Naive thymus-derived CD4-positive, alpha-beta T cell (primary cell): Measurements from ENCODE around the gene SPAG6. TPM values are rescaled to one million over a fixed set of nuclear protein-coding genes. Genes with fewer than 3 reads are reported as not detected.
"Not testable (repeated sequence)": the region's sequence is repeated elsewhere in the genome, so short reads cannot be mapped to it uniquely, and the experiment has no call there.

Source experiments
- ATAC-seq: fragments of 150-1000 bp; cut with Tn5 transposase; 2 replicates; pipeline ENCODE4 v1.10.0; 2021; ENCODE audit warnings: mild to moderate bottlenecking, moderate library complexity
- CTCF ChIA-PET: fragments of 350-600 bp; sonication (Branson Sonifier 250); formaldehyde crosslinking; loops from one replicate; lab custom pipeline; 2021; ENCODE audit warnings: antibody characterized with exemption; lab: Charles Lee
- POLR2A ChIA-PET: fragments of 350-600 bp; sonication (Branson Sonifier 250); formaldehyde crosslinking; loops from one replicate; lab custom pipeline; 2021; ENCODE audit warnings: antibody characterized with exemption, inconsistent platforms; lab: Charles Lee
- DNase-seq, 9 donors: peaks; one replicate each; pipeline versions ENCODE4 v3.0.0 to v3.0.0-alpha.2; 2020 to 2022; ENCODE audit warnings: mixed read lengths in 1 of 9
- H3K27ac ChIP-seq: one replicate; pipeline ENCODE4 v1.7.0; 2013; ENCODE audit warnings: mild to moderate bottlenecking, low read depth, low read length, moderate library complexity
- H3K27me3 ChIP-seq, 2 donors: one replicate each; pipeline ENCODE4 v1.7.0; 2013; ENCODE audit warnings: low read length in 2 of 2, mild to moderate bottlenecking in 2 of 2, moderate library complexity in 2 of 2; ENCODE audit not compliant: control insufficient read depth in 2 of 2, insufficient read depth in 2 of 2
- H3K36me3 ChIP-seq, 3 experiments: 1 replicate in 2 of 3; 2 replicates in 1 of 3; pipeline ENCODE4 v1.7.0; 2013; ENCODE audit warnings: low read length in 3 of 3, mild to moderate bottlenecking in 3 of 3, moderate library complexity in 1 of 3; ENCODE audit not compliant: insufficient read depth in 3 of 3, control insufficient read depth in 2 of 3
- H3K4me1 ChIP-seq, 2 donors: one replicate each; pipeline ENCODE4 v1.7.0; 2013; ENCODE audit warnings: low read length in 2 of 2, mild to moderate bottlenecking in 2 of 2, moderate library complexity in 1 of 2; ENCODE audit not compliant: control insufficient read depth in 2 of 2, insufficient read depth in 2 of 2
- H3K4me3 ChIP-seq: 2 replicates; pipeline ENCODE4 v1.7.0; 2013; ENCODE audit warnings: mild to moderate bottlenecking, low read length
- H3K9me3 ChIP-seq, 3 experiments: 1 replicate in 2 of 3; 2 replicates in 1 of 3; pipeline ENCODE4 v1.7.0; 2013; ENCODE audit warnings: low read length in 3 of 3; ENCODE audit not compliant: control insufficient read depth in 2 of 3
- H3K27ac Mint-ChIP-seq, 9 donors: one replicate each; pipeline ENCODE4 v1.8.0; 2020 to 2022; ENCODE audit warnings: mixed read lengths in 9 of 9, mild to moderate bottlenecking in 8 of 9, moderate library complexity in 5 of 9, inconsistent platforms in 2 of 9
- H3K27me3 Mint-ChIP-seq, 5 donors: one replicate each; pipeline ENCODE4 v1.8.0; 2021 to 2022; ENCODE audit warnings: mixed read lengths in 5 of 5, mild to moderate bottlenecking in 1 of 5
- H3K36me3 Mint-ChIP-seq, 5 donors: one replicate each; pipeline ENCODE4 v1.8.0; 2020 to 2022; ENCODE audit warnings: mixed read lengths in 5 of 5, mild to moderate bottlenecking in 3 of 5, inconsistent platforms in 1 of 5
- H3K4me1 Mint-ChIP-seq, 7 donors: one replicate each; pipeline ENCODE4 v1.8.0; 2020 to 2022; ENCODE audit warnings: mixed read lengths in 7 of 7, mild to moderate bottlenecking in 3 of 7, inconsistent platforms in 1 of 7
- H3K4me3 Mint-ChIP-seq, 10 donors: one replicate each; pipeline ENCODE4 v1.8.0; 2020 to 2022; ENCODE audit warnings: mild to moderate bottlenecking in 10 of 10, mixed read lengths in 10 of 10, moderate library complexity in 6 of 10, inconsistent platforms in 2 of 10
- H3K9me3 Mint-ChIP-seq, 11 donors: one replicate each; pipeline ENCODE4 v1.8.0; 2020 to 2022; ENCODE audit warnings: mixed read lengths in 11 of 11, mild to moderate bottlenecking in 4 of 11, inconsistent platforms in 1 of 11, moderate library complexity in 1 of 11
- intact Hi-C, 2 donors: fragments of 100-400 bp; cut with micrococcal nuclease; formaldehyde crosslinking; loops; one replicate each; pipeline ENCODE4 v1.15.1; 2023
- polyA plus RNA-seq, 2 donors: library from polyadenylated mRNA; unstranded; fragments of 300-500 nt; fragmentation: Illumina TruSeq; gene quantifications; one replicate each; pipeline ENCODE4 v1.2.3, GENCODE V29; 2021
- total RNA-seq, 6 experiments: library from RNA in 5 of 6; stranded (reverse) in 5 of 6; gene quantifications; 1 replicate in 5 of 6; 2 replicates in 1 of 6; pipeline ENCODE4 v1.2.3 and lab custom pipeline; 2021 to 2026

Gene SPAG6
- total and polyA plus RNA-seq, 7 experiments from 2014 or later = 0.46 to 0.93 TPM; not detected in 5

DNA sequence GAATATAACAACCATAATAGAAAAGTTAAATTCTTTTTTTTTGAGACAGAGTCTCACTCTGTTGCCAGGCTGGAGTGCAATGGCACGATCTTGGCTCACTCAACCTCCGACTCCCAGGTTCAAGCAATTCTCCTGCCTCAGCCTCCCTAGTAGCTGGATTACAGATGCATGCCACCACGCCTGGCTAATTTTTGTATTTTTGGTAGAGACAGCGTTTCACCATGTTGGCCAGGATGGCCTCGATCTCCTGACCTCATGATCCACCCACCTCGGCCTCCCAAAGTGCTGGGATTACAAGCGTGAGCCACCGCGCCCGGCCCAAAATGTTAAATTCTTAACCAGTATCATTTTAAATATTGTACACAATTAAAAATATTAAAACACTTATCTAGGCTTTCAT, 35.3 kb upstream of the SPAG6 start:
- intact Hi-C loops, H3K27ac Mint-ChIP-seq, H3K27me3 ChIP-seq, CTCF ChIA-PET, H3K4me3 Mint-ChIP-seq, H3K9me3 ChIP-seq, H3K4me1 ChIP-seq, H3K27ac ChIP-seq, H3K4me3 ChIP-seq, H3K36me3 ChIP-seq, H3K4me1 Mint-ChIP-seq, POLR2A ChIA-PET, DNase-seq, H3K9me3 Mint-ChIP-seq, H3K36me3 Mint-ChIP-seq, ATAC-seq: not testable (repeated sequence)
- peaks cover 1 to 24% (median 13%) of the 10 kb centered on the region in 5 donors for H3K27me3 Mint-ChIP-seq

DNA sequence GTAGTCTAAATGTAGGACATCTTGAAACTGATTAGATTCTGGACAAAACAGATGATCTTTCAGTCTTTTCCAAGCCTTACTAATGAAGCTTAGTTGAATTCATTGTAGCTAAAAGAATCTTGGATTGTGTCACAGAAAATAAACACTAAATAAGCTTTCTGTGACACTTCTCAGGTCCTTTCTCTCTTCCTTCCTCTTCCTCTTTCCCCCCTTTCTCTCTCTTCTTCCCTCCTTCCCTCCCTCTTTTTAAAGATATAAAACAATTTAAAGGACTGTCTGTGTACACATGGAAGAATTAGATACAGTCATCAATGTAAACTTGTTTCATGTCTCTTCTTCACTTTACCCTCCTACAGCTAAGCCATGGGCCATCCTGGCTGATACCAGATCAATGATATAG, 34.4 kb upstream of the SPAG6 start:
- peaks cover 5 to 21% (median 16%) of the 10 kb centered on the region in 5 donors for H3K27me3 Mint-ChIP-seq
- H3K4me1 Mint-ChIP-seq = peaks cover 5 to 18% (median 13%) of the 10 kb centered on the region in 7 donors
- no peak overlapping the region for H3K4me3 Mint-ChIP-seq
- ChIA-PET POLR2A (interaction anchor here (0.6 kb wide), 1 partner anchor 57 kb away, joined by 3 read pairs; no protein-coding TSS in a partner anchor), CTCF (no interaction called here)
- H3K36me3 Mint-ChIP-seq = peaks cover 0 to 4% (median 0%) of the 10 kb centered on the region in 5 donors
- Histone ChIP-seq H3K4me1 (no peaks in the 10 kb centered on the region), H3K27me3 (no peaks in the 10 kb centered on the region), H3K4me3 (no peak overlapping the region), H3K36me3 (no peaks in the 10 kb centered on the region), H3K27ac (no peak overlapping the region), H3K9me3 (no peaks in the 10 kb centered on the region)
- ATAC-seq (no peak), DNase-seq (no peak)
- intact Hi-C loops = no loop called here
- peaks cover 0 to 5% (median 0%) of the 10 kb centered on the region in 11 donors for H3K9me3 Mint-ChIP-seq
- H3K27ac Mint-ChIP-seq = no peak overlapping the region

DNA sequence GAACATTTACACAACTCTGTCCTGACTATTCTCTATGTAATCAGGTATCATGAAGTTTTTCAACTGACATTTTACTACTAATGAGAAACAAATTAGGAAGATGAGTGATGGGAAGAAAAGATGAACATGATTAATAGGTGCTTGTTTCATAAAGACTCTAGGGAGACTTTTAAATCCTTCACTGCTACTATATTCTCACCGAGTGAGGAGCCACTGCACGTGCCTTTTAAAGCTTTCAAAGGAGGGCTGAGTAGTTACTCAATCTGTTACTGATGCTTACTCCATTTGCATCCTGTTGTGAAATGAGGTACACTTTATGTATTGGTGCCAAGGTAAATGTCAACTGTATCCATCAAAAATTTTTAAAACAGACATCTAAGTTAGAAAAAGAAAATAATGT, 30.4 kb upstream of the SPAG6 start:
- Mint-ChIP-seq H3K9me3 (peaks cover 0 to 5% (median 0%) of the 10 kb centered on the region in 11 donors), H3K27ac (peak overlapping the region in 5 of 9 donors; percentile 48 to 99 (median 90)), H3K36me3 (peaks cover 0 to 15% (median 0%) of the 10 kb centered on the region in 5 donors), H3K27me3 (peaks cover 4 to 17% (median 13%) of the 10 kb centered on the region in 5 donors), H3K4me1 (peaks cover 6 to 48% (median 41%) of the 10 kb centered on the region in 7 donors), H3K4me3 (peak overlapping the region; percentile 85 to 99 (median 96))
- DNase-seq (no peak), ATAC-seq (no peak)
- intact Hi-C loops = loop anchor here (5.0 kb wide), 4 partner anchors 237 to 677 kb away; partner anchors contain the start of gene PIP4K2A (in 1 of the 2)
- H3K27me3 ChIP-seq = peaks cover 0 to 10% of the 10 kb centered on the region in 2 donors
- ChIA-PET POLR2A (interaction anchor here (0.6 to 4.3 kb wide), 7 partner anchors 11 to 529 kb away, joined by 3 to 72 read pairs (median 10); no protein-coding TSS in a partner anchor), CTCF (interaction anchor here (0.6 to 1.1 kb wide), 3 partner anchors 33 to 322 kb away, joined by 3 to 4 read pairs (median 3); no protein-coding TSS in a partner anchor)
- no peaks in the 10 kb centered on the region for H3K9me3 ChIP-seq
- peaks cover 12 to 21% of the 10 kb centered on the region in 2 donors for H3K4me1 ChIP-seq
- H3K36me3 ChIP-seq = no peaks in the 10 kb centered on the region
- no peak overlapping the region for H3K4me3 ChIP-seq
- H3K27ac ChIP-seq = no peak overlapping the region

DNA sequence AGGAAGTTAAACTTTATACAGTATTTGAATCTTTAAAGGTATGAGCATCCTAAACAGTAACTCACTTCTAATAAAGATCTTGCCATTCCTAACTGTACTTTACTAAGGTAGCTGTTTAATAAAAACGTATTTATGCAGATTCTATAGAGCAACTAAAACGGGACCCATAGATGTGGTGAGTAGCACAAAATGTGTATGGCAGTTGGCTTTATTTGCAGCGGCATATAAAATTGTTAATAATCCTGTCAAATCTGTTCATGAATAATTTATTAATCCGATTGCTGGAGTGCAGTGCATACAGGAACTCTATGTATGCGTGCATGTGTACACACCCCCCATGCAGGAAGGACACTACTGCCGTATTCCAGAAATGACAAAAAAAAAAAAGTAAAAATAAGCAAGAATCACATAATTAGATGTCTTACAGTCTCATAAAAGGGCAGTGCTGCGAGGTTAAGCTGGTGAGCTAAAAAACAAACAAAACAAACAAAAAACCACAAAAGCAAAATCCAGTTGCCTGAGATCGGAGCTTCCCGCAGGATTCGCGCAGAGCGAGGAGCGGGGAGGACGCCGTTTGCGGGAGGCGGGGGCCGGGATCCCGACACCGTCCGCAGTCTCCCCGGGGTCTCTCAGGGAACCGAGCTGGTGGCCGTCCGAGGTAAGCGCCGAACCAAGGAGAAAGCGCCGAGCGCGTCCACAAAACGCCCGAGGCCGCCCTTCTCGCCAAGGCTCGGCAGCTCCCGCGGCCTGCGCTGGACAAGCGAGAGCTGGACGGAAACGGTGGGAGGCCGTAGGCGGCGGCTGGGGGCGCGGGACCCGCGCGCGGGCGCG, 29.6 kb upstream of the SPAG6 start:
- Mint-ChIP-seq H3K9me3 (peaks cover 0 to 10% (median 0%) of the 10 kb centered on the region in 11 donors), H3K36me3 (peaks cover 0 to 19% (median 4%) of the 10 kb centered on the region in 5 donors), H3K27ac (peak overlapping the region; percentile 87 to 99 (median 95)), H3K4me1 (peaks cover 11 to 53% (median 46%) of the 10 kb centered on the region in 7 donors), H3K4me3 (peak overlapping the region; percentile 85 to 99 (median 96)), H3K27me3 (peaks cover 5 to 22% (median 18%) of the 10 kb centered on the region in 5 donors)
- DNase-seq (peak in 2 of 9 donors; percentile 11 to 14), ATAC-seq (peak; percentile 25)
- ChIA-PET POLR2A (interaction anchor here (0.6 to 4.3 kb wide), 23 partner anchors 10 to 1043 kb away, joined by 3 to 72 read pairs (median 4); partner anchors contain the start of genes DNAJC1 and MLLT10), CTCF (interaction anchor here (1.0 to 2.0 kb wide), 6 partner anchors 17 to 323 kb away, joined by 3 to 8 read pairs (median 4); no protein-coding TSS in a partner anchor)
- intact Hi-C loops = loop anchor here (1.0 to 5.0 kb wide), 16 partner anchors 17 to 1123 kb away; partner anchors contain the start of genes DNAJC1 (in 2 of the 2), MLLT10 (in 1 of the 2), OTUD1 (in 1 of the 2) and PIP4K2A (in 1 of the 2)
- H3K36me3 ChIP-seq = no peaks in the 10 kb centered on the region
- peaks cover 16 to 25% of the 10 kb centered on the region in 2 donors for H3K4me1 ChIP-seq
- H3K27me3 ChIP-seq = peaks cover 0 to 13% of the 10 kb centered on the region in 2 donors
- peak overlapping the region; percentile 80 for H3K27ac ChIP-seq
- peak overlapping the region; percentile 73 for H3K4me3 ChIP-seq
- H3K9me3 ChIP-seq = no peaks in the 10 kb centered on the region

DNA sequence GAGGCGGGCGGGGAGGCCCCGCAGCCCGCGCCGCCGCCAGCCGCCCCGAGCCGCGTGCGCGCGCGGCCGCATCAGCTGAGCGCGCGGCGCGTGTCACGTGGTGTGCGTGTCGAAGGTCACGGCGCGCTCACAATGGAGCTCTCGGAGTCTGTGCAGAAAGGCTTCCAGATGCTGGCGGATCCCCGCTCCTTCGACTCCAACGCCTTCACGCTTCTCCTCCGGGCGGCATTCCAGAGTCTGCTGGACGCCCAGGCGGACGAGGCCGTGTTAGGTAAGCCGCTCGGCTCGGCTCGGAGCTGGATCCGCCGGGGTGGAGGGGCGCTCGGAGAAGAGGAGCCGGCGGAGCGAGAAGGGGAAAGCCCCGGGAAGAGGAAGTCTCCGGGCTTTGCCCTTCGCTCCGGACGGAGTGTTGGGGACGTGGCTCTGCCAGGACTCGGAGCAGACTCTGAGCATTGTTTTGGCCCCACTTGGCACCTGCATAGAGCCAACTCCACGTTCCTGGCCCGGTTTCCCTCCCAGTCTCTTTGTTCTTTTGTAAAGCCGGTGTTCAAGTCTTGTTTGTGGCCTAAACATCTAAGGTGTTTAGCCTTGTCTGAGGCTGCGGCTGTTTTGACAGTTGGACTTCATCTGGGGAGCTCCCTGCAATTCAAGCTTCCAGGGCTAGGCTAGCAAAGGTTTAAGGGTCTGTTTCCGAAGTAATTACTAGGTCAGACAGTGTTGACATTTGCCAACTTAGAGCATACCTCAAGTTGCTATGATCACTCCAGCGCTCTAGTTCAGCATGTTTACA, 28.8 kb upstream of the SPAG6 start, which contains the start of gene COMMD3:
Gene COMMD3 (plus strand): TSS at position 103 of the 790 bp plus-strand sequence. CDS start 30 bp downstream, at position 133.
- DNase-seq = peak; percentile 71 to 85 (median 80)
- ChIA-PET CTCF (interaction anchor here (1.0 to 2.0 kb wide), 5 partner anchors 16 to 258 kb away, joined by 3 to 8 read pairs (median 5); no protein-coding TSS in a partner anchor), POLR2A (interaction anchor here (0.6 to 4.3 kb wide), 22 partner anchors 9 to 1042 kb away, joined by 3 to 72 read pairs (median 4); partner anchors contain the start of gene MLLT10)
- Mint-ChIP-seq H3K4me3 (peak within 1 kb of the TSS; percentile 85 to 99 (median 96)), H3K9me3 (peaks cover 0 to 10% (median 0%) of the 10 kb centered on the region in 11 donors), H3K36me3 (peaks cover 0 to 19% (median 4%) of the 10 kb centered on the region in 5 donors), H3K27me3 (peaks cover 0 to 18% (median 14%) of the 10 kb centered on the region in 5 donors), H3K4me1 (peaks cover 11 to 53% (median 46%) of the 10 kb centered on the region in 7 donors), H3K27ac (peak within 1 kb of the TSS; percentile 87 to 99 (median 96))
- Histone ChIP-seq H3K4me1 (peaks cover 16 to 25% of the 10 kb centered on the region in 2 donors), H3K4me3 (peak within 1 kb of the TSS; percentile 73), H3K27ac (peak within 1 kb of the TSS; percentile 80), H3K27me3 (peaks cover 0 to 13% of the 10 kb centered on the region in 2 donors), H3K36me3 (no peaks in the 10 kb centered on the region), H3K9me3 (no peaks in the 10 kb centered on the region)
- intact Hi-C loops = loop anchor here (1.0 to 5.0 kb wide), 16 partner anchors 16 to 1122 kb away; partner anchors contain the start of genes DNAJC1 (in 2 of the 2), MLLT10 (in 1 of the 2), OTUD1 (in 1 of the 2) and PIP4K2A (in 1 of the 2)
- ATAC-seq = peak; percentile 84
